ENCODE data around the gene HOPX.
"Not testable (repeated sequence)": the region's sequence is repeated elsewhere in the genome, so short reads cannot be mapped to it uniquely, and the experiment has no call there.

Gene HOPX

DNA sequence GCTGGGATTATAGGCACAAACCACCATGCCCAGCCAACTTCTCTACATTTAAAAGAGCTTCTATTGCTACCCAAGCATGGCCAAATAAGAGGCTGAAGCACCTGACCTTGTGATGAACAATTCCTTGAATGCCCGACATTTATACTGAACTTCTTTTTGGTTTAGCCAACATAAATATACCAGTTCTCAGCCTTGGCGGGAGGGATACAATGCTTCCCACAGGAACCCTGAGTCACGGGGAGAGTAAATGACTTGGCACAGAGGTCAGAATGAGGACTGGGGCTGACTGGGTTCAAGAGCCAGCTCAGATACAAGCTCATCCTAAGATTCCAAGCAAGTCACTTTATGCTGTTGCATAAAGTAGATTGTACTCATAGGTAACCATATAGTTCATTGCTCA is 6.1 kb downstream of the HOPX start:
- H3K4me3 ChIP-seq (ENCODE audit: low read length): no peak overlapping the region
- no peak for TF ChIP-seq ZNF274 (IDR thresholded peaks at IDR 0.05; ENCODE audit: low read depth, low read length)

DNA sequence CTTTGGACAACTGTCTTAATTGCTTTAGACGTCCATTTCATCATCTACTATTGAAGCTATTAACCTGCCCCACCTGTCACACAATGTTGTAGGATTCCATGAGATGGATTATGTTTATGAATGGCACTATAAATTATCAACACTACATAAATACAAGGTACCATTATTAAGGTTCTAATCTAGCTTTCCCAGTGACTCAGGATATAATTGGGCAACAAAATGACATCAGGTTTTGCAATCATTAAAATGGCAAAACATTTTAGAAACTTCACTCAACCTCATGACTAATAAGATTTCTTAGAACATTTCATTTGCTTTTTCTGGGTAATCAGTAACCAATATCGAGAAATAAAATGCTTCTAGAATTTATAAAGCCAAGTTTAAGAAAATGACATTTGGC is 9.2 kb downstream of the HOPX start:
- H3K4me3 ChIP-seq (ENCODE audit: low read length): no peak overlapping the region
- no peak for TF ChIP-seq ZNF274 (IDR thresholded peaks at IDR 0.05; ENCODE audit: low read depth, low read length)

DNA sequence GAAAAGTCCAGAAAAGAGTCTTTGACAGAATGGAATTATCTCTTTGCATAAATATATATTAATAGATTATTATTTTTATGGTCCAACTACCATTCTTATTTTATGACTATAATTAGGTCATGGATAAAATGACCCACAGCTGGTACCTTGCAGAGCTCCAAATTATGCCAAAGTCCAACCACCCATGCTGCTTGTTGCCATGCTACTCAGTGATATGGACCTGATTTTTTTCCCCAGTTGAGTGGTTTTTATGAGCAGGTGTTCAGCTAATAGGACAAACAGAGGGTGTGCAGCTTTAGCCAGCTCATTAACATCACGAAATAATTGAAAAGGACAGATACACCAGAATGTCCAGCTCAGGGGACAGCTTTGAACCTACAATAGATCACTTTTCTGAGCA is 9.7 kb downstream of the HOPX start:
- no peak for TF ChIP-seq ZNF274 (IDR thresholded peaks at IDR 0.05; ENCODE audit: low read depth, low read length)
- H3K4me3 ChIP-seq (ENCODE audit: low read length): no peak overlapping the region

GRCh38 chr4:56668267-56668666 is 12.8 kb downstream of the HOPX start:
- TF ChIP-seq ZNF274 (IDR thresholded peaks at IDR 0.05; ENCODE audit: low read depth, low read length): no peak
- H3K4me3 ChIP-seq (ENCODE audit: low read length): no peak overlapping the region

- not testable (repeated sequence) for H3K4me3 ChIP-seq (ENCODE audit: low read length)
Observed at GRCh38 chr4:56667396-56667795, 13.7 kb downstream of the HOPX start.

DNA sequence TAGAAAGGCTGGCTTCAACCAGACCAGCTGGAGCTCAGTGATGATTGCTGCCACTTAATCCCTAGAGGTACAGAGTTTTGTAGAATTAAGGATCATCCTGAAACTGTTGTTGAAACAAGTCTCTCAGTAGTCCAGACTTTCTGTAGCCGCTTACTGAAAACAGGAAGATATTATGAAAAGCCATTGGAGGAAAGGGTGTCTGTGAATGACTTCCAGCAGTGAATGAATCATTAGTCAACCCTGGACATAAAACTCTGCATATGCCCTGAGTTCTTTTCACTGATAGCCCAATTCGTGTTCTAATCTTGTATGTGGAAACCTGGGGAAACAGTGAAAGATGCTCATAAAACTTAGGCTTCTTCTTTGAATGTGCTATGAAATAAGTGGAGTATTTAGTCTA is 14.8 kb downstream of the HOPX start:
- TF ChIP-seq ZNF274 (IDR thresholded peaks at IDR 0.05; ENCODE audit: low read depth, low read length): no peak

DNA sequence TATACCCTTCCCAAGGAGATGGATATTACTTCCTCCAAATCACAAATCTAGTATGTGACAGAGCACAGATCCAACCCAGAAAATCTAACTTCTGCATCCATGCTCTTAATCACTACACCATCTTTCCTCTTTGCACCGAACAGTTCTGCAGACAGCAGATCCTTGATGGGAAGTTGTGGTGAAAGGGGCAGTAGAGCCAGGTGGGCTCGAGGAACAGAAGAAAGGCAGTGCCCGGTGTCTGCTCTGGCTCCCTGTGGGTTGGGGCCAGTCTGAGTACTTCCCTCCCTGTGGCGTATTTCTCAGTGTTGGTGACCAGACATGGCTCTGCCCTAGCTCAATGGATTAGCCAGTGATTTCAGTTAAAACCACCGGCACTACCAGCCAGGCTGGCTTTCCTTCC is 15.3 kb downstream of the HOPX start:
- no peak overlapping the region for H3K4me3 ChIP-seq (ENCODE audit: low read length)
- TF ChIP-seq ZNF274 (IDR thresholded peaks at IDR 0.05; ENCODE audit: low read depth, low read length): no peak

More for the DNA sequence above, 14.8 kb downstream of the HOPX start:
- H3K4me3 ChIP-seq (ENCODE audit: low read length): no peak overlapping the region

DNA sequence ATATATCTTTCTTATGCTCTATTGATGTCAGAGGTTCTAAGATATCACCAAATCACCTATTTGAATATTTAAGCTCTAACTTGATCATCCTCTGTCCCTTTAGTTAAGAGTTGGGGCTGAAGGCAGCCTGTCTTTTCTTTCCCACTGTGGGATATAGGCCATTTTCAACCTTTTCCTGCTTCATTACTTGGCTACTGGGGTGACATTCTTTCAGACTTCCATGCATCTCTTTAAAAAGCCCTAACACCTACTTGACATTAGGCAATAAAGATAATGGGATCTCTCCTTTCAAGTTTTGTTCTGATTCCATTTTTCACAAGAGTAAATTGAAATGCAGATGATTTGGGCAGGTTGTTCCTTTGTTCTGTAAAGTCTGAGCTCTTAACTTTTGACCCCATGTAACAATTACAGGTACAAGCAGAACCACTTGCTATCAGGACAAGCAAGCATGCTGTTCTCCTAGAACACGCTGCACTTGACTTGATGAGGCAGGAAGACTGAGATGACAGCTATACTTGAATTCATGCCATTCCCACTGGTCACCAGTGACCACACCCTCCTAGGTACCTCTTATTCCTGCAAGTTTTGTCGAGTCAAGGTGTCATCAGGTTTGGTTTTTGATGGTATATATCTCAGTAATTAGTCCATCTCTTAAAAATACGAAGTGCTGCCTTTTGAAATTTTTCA is 18.2 kb downstream of the HOPX start:
- no peak overlapping the region for H3K4me3 ChIP-seq (ENCODE audit: low read length)
- TF ChIP-seq ZNF274 (IDR thresholded peaks at IDR 0.05; ENCODE audit: low read depth, low read length): no peak

- no peak for TF ChIP-seq ZNF274 (IDR thresholded peaks at IDR 0.05; ENCODE audit: low read depth, low read length)
- no peak overlapping the region for H3K4me3 ChIP-seq (ENCODE audit: low read length)
Observed at GRCh38 chr4:56659946-56660345, 21.1 kb downstream of the HOPX start.

- no peak overlapping the region for H3K4me3 ChIP-seq (ENCODE audit: low read length)
- TF ChIP-seq ZNF274 (IDR thresholded peaks at IDR 0.05; ENCODE audit: low read depth, low read length): no peak
Observed at GRCh38 chr4:56658528-56658927, 22.6 kb downstream of the HOPX start.

GRCh38 chr4:56657818-56658217 is 23.3 kb downstream of the HOPX start:
- no peak overlapping the region for H3K4me3 ChIP-seq (ENCODE audit: low read length)
- no peak for TF ChIP-seq ZNF274 (IDR thresholded peaks at IDR 0.05; ENCODE audit: low read depth, low read length)

- no peak for TF ChIP-seq ZNF274 (IDR thresholded peaks at IDR 0.05; ENCODE audit: low read depth, low read length)
- H3K4me3 ChIP-seq (ENCODE audit: low read length): no peak overlapping the region
Observed at GRCh38 chr4:56657128-56657527, 24.0 kb downstream of the HOPX start.

DNA sequence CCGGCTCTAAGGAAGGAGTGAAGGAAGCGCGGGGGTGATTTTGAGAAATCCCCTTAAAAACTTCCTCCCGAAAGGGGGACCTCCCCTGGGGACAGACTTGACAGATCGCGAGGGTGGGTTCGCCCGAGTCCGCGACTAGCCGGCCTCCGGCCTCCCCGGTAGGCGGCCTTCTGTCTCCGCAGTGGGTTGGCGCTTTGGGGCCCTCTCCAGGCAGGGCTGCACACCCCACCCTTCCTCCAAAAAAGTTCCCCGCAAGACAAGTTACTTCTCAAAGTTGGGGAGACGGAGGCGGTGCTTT is 24.8 kb downstream of the HOPX start:
- TF ChIP-seq ZNF274 (IDR thresholded peaks at IDR 0.05; ENCODE audit: low read depth, low read length): no peak
- H3K4me3 ChIP-seq (ENCODE audit: low read length): peak overlapping the region; percentile 42; the same call in 1 of the 2 replicates

DNA sequence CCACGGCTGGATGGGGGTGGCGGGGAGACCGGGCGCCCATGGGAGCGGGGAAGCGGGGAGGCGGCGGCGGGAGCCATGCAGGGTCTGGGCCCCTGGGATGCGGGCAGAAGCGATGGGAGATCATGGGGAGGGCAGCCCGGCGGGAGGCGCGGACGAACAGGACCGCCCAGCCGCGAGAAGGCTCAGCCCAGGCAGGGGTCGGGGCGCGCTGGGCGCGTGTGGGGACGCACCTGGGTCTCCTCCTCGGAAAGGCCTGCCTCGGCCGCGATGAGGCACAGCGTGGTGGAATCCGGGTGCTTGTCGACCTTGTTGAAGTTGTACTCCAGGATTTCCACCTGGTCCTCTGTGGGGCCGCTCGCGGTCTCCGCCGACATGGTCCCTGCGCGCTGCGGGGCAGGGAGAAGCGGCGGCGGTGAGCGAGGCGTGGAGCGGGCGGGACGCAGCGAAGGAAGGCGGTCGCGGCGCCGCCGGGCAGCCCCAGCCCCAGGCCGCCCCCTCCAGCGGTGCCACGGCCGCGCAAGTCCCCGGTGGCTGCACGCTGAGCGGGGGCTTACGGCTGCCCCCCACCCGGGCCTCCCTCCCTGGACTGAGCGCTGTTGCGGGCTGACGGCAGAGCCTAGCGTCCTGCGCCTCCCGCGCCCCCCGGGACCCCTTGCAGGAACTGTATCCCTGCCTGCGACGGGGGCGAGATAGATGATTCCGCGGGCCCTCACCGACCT is 25.3 kb downstream of the HOPX start:
- no peak for TF ChIP-seq ZNF274 (IDR thresholded peaks at IDR 0.05; ENCODE audit: low read depth, low read length)
- H3K4me3 ChIP-seq (ENCODE audit: low read length): peak overlapping the region; percentile 42; the same call in 1 of the 2 replicates

- TF ChIP-seq ZNF274 (IDR thresholded peaks at IDR 0.05; ENCODE audit: low read depth, low read length): no peak
- H3K4me3 ChIP-seq (ENCODE audit: low read length): no peak overlapping the region; the same call in 1 of the 2 replicates
Observed at GRCh38 chr4:56655209-56655626, 25.9 kb downstream of the HOPX start.

DNA sequence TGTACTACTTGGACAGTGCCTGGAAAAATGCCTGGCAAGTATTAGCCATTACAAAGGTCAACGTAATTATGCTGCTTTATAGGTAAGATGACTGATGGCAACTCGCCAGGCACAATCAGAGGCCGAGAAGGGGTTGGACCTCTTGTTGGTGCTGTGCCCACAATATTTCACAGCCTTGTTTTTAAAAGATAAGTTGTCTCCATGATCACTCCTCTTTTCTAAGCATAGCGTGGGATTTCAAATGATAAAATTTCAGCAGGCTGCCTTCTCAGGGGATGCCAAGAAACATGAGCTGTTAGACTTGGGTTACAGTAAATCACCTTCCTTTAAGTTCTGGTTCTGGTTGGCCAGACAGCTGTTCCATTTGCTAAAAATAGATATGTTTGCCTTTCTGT is 26.9 kb downstream of the HOPX start:
- no peak overlapping the region for H3K4me3 ChIP-seq (ENCODE audit: low read length)
- TF ChIP-seq ZNF274 (IDR thresholded peaks at IDR 0.05; ENCODE audit: low read depth, low read length): no peak
